GM18505 (cell line): ENCODE measurements around the gene SLC12A7.

ENCODE experiments used
- ATAC-seq: cut with Tn5 transposase; IDR thresholded peaks from one replicate; pipeline ENCODE4 v1.9.1; 2021; ENCODE audit not compliant: unreplicated experiment
- POLR2A ChIP-seq: IDR thresholded peaks from 4 replicates; pipeline ENCODE4 v1.6.1; 2011; ENCODE audit warnings: borderline replicate concordance; ENCODE audit not compliant: insufficient read depth, insufficient read length; ENCODE audit errors: extremely low read depth

The SLC12A7 gene

DNA sequence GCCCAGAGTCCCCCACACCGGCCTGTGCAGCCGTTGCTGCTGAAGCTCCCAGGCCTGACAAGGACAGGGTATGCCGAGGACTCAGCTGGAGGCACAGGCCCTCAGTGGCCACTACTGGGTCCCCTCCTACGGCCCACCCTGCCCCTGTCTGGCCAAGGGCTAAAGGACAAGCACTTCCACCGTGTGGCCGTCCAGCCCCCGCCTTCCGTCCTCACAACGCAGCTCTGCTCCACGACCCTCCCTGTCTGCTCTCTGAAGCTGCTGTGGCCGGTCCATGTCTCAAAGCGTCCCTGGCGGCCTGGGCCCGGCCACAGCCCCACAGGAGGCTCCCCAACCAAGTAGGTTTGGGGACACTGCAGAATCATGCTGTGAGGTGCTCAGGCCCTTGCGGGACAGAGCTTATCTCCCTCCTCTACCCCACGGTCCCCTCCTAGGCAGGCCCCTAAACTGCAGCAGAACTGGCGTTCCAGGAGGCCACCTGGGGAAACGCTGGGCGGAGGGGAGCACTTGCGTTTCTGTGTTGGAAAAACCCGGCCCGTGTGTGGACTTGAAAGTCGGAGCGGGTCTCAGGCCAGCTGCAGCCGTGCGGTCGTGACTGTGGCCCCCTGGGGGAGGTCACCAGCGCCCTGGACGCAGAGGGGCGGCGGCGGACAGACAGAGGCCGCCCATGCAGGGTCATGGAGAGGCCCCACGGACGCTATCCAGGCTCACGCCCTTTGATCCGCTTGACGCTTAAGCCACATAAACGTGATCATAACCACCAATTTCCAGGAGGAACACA lies 57.7 kb downstream of the SLC12A7 start:
- TF ChIP-seq POLR2A = no peak
- ATAC-seq = no peak

GRCh38 chr5:1053391-1054017 lies 58.4 kb downstream of the SLC12A7 start:
- ATAC-seq = no peak
- no peak for TF ChIP-seq POLR2A

DNA sequence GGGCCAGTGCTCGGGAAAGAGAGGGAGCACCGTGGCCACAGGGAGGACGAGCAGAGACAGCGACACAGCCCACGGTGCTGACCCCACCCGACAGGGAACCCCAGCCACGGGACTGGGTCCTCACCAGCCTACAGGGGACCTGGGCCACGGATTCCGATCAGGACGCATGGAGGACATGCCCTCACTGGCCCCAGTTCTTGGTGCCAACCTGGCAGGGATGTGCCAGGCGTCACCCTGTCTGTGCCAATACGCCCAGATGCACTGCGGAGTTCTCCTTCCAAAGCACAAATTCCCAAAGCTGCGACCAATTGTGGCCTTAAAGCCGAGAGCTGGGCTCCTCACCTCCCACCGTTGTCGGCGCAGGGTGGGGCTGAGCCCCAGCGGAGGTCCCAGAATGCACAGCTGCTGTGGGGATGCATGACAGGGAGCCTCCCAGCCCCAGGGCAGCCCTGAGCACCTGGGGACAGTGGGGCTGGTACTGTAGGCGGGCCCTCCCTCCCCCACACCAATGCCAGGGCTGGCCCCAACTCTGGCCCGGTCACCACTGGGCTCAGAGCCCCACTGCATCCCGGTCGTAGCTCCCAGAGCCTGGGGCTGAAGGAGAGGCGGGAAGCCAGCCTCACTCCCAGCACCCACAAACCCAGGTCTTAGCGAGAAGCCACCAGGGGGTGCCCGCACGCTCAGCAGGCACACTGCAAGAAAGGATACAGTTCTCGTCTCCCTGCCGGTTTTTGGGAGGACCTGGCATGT lies 59.0 kb downstream of the SLC12A7 start:
- no peak for TF ChIP-seq POLR2A
- ATAC-seq = no peak

- no peak for ATAC-seq
- TF ChIP-seq POLR2A = no peak
Measured at GRCh38 chr5:1052076-1052475, 59.8 kb downstream of the SLC12A7 start.

DNA sequence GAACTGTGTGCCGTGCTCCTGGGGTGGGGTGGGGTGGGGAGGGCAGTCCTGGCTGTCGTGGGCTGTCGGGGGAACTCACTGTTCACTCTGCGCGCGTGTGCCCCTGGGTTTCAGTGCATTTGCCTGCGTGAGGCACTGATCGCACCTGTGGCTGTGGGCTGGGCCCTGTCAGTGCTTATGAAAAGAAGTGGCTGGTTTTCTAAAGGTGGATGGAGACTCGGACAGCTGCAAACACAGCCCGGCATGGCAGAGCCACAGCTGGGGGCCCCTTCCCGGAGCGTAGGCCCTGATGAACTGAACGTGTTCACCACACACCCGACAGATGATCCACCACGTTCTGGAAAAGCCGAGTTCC lies 60.5 kb downstream of the SLC12A7 start:
- ATAC-seq = no peak
- no peak for TF ChIP-seq POLR2A

- ATAC-seq = no peak
- no peak for TF ChIP-seq POLR2A
Measured at GRCh38 chr5:1050423-1051365, 61.2 kb downstream of the SLC12A7 start.

- no peak for ATAC-seq
- TF ChIP-seq POLR2A = no peak
Measured at GRCh38 chr5:1048861-1049838, 62.7 kb downstream of the SLC12A7 start.

- ATAC-seq = no peak
- TF ChIP-seq POLR2A = no peak
Measured at GRCh38 chr5:1048162-1048721, 63.6 kb downstream of the SLC12A7 start.

DNA sequence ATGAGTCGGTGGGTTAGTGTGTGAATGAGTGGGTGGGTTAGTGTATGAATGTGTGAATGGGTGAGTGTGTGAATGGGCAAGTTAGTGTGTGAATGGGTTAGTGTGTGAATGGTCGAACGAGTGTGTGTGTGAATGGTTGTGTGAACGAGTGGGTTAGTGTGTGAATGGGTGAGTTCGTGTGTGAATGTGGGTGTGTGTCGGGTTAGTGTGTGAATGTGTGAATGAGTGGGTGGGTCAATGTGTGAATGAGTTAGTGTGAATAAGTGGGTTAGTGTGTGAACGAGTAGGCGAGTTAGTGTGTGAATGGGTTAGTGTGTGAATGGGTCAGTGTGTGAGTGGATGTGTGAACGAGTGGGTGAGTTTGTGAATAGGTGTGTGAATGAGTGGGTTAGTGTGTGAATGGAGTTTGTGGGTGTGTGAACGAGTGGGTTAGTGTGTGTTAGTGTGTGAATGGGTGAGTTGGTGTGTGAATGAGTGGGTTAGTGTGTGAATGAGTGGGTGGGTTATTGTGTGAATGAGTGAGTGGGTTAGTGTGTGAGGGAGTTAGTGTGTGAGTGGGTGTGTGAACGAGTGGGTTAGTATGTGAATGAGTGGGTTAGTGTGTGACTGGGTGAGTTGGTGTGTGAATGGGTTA lies 64.4 kb downstream of the SLC12A7 start:
- ATAC-seq = no peak
- TF ChIP-seq POLR2A = no peak

- no peak for ATAC-seq
Measured at GRCh38 chr5:1045960-1046560, 65.8 kb downstream of the SLC12A7 start.

DNA sequence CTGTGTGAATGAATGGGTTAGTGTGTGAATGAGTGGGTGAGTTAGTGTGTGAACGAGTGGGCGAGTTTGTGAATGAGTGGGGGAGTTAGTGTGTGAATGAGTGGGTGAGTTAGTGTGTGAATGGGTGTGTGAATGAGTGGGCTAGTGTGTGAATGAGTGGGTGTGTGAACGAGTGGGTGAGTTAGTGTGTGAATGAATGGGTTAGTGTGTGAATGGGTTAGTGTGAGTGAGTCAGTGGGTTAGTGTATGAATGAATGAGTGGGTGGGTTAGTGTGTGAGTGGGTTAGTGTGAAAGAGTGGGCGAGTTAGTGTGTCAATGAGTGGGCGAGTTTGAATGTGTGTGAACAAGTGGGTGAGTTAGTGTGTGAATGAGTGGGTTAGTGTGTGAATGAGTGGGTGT lies 67.7 kb downstream of the SLC12A7 start:
- no peak for ATAC-seq
- TF ChIP-seq POLR2A = no peak

More at GRCh38 chr5:1045960-1046560, 65.8 kb downstream of the SLC12A7 start:
- no peak for TF ChIP-seq POLR2A

DNA sequence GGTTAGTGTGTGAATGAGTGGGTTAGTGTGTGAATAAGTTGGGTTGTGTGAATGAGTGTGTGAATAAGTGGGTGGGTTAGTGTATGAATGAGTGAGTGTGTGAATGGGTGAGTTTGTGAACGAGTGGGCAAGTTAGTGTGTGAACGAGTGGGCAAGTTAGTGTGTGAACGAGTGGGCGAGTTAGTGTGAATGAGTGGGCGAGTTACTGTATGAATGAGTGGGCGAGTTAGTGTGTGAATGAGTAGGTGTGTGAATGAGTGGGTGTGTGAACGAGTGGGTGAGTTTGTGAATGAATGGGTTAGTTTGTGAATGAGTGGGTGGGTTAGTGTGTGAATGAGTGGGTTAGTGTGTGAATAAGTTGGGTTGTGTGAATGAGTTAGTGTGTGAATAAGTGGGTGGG lies 68.5 kb downstream of the SLC12A7 start:
- TF ChIP-seq POLR2A = no peak
- no peak for ATAC-seq
